ENCODE results near the gene CDH4. TPM values are rescaled to one million over a fixed set of nuclear protein-coding genes. Genes with fewer than 3 reads are reported as not detected.

CDH4 gene
- total RNA-seq, 1 experiment from 2014 or later: not detected

DNA sequence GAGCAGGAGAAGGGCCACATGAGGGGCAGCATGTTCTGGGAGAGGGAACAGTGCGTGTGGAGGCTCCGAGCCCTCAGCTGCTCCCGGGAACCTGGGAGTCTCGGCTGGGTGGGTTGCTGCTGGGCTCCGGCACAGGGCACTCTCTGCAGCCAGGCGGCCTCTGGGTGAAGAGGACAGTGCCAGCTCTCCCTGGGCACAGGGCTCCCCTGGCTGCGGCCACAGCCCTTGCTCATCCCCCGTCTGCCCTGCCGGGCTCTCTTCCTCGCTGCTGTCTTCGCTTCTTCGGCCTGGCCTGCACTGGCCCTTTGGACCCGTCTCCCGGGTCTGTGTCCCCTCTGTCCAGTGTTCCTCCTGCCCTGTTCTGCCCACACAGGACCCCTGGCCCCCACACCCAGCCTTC lies 48.2 kb downstream of the CDH4 start:
- in situ Hi-C loops (cut with HindIII; ENCODE audit: low pct_unique_long_range_greater_than_20kb, low sequenced_read_pairs): no loop called here
- TF ChIP-seq, protein P1, sequence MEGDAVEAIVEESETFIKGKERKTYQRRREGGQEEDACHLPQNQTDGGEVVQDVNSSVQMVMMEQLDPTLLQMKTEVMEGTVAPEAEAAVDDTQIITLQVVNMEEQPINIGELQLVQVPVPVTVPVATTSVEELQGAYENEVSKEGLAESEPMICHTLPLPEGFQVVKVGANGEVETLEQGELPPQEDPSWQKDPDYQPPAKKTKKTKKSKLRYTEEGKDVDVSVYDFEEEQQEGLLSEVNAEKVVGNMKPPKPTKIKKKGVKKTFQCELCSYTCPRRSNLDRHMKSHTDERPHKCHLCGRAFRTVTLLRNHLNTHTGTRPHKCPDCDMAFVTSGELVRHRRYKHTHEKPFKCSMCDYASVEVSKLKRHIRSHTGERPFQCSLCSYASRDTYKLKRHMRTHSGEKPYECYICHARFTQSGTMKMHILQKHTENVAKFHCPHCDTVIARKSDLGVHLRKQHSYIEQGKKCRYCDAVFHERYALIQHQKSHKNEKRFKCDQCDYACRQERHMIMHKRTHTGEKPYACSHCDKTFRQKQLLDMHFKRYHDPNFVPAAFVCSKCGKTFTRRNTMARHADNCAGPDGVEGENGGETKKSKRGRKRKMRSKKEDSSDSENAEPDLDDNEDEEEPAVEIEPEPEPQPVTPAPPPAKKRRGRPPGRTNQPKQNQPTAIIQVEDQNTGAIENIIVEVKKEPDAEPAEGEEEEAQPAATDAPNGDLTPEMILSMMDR (IDR thresholded peaks at IDR 0.05): no peak
- TF ChIP-seq TCF7L2 (IDR thresholded peaks at IDR 0.05; ENCODE audit: low read depth, low read length) (no peak), SIN3A (IDR thresholded peaks at IDR 0.05; ENCODE audit: borderline replicate concordance, insufficient read depth, low read depth, low read length) (no peak), POLR2AphosphoS5 (IDR thresholded peaks at IDR 0.05; ENCODE audit: low read depth, low read length) (no peak)
- TF ChIP-seq, protein P2, sequence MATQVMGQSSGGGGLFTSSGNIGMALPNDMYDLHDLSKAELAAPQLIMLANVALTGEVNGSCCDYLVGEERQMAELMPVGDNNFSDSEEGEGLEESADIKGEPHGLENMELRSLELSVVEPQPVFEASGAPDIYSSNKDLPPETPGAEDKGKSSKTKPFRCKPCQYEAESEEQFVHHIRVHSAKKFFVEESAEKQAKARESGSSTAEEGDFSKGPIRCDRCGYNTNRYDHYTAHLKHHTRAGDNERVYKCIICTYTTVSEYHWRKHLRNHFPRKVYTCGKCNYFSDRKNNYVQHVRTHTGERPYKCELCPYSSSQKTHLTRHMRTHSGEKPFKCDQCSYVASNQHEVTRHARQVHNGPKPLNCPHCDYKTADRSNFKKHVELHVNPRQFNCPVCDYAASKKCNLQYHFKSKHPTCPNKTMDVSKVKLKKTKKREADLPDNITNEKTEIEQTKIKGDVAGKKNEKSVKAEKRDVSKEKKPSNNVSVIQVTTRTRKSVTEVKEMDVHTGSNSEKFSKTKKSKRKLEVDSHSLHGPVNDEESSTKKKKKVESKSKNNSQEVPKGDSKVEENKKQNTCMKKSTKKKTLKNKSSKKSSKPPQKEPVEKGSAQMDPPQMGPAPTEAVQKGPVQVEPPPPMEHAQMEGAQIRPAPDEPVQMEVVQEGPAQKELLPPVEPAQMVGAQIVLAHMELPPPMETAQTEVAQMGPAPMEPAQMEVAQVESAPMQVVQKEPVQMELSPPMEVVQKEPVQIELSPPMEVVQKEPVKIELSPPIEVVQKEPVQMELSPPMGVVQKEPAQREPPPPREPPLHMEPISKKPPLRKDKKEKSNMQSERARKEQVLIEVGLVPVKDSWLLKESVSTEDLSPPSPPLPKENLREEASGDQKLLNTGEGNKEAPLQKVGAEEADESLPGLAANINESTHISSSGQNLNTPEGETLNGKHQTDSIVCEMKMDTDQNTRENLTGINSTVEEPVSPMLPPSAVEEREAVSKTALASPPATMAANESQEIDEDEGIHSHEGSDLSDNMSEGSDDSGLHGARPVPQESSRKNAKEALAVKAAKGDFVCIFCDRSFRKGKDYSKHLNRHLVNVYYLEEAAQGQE (IDR thresholded peaks at IDR 0.05; ENCODE audit: insufficient read depth in 1 of 2, low read depth in 2 of 2, low read length in 1 of 2): no peak
- Histone ChIP-seq H3K9me3 (ENCODE audit: control insufficient read depth, insufficient read depth, low read depth, low read length) (no peaks in the 10 kb centered on the region), H3K27me3 (ENCODE audit: control insufficient read depth, insufficient read depth, low read length) (no peaks in the 10 kb centered on the region), H3K4me3 (ENCODE audit: low read depth in 2 of 2, low read length in 2 of 2) (no peak overlapping the region), H3K36me3 (ENCODE audit: control insufficient read depth, insufficient read depth, low read length) (no peaks in the 10 kb centered on the region), H3K27ac (ENCODE audit: low read length) (no peak overlapping the region), H3K4me1 (ENCODE audit: control insufficient read depth, insufficient read depth, low read length) (no peaks in the 10 kb centered on the region)
- CTCF ChIA-PET: no interaction called here
- ATAC-seq (no peak), DNase-seq (ENCODE audit: low read depth, low spot score) (no peak)
- BruUV-seq (replicated peaks): no TSS peak
- intact Hi-C loops (cut with micrococcal nuclease; ENCODE audit: unreplicated experiment): no loop called here
- POLR2A ChIA-PET: no interaction called here

DNA sequence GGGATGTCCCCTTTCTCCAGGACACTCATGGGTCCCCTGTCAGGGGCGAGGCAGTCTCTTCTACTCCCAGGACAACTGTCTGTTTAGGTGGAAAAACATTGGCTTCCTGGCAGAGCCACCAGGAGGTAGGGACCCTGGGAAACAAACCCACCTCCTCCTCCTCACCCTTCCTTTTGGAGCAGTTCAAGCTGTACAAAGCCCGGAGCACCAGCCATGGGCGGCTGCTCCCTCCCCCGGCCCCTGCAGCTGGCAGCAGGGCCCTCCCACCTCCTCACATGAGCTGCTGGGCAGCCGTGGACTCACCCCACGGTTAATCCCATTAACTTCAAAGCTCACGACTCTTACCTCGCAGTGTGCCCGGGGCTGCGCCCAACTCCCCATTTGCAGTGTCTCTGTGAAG lies 48.6 kb downstream of the CDH4 start:
- ChIA-PET POLR2A (no interaction called here), CTCF (no interaction called here)
- no peak overlapping the region for H3K27ac ChIP-seq (ENCODE audit: low read length)
- TF ChIP-seq, protein P2 (IDR thresholded peaks at IDR 0.05; ENCODE audit: insufficient read depth in 1 of 2, low read depth in 2 of 2, low read length in 1 of 2): no peak
- no peak for TF ChIP-seq SIN3A (IDR thresholded peaks at IDR 0.05; ENCODE audit: borderline replicate concordance, insufficient read depth, low read depth, low read length)
- TF ChIP-seq, protein P1 (IDR thresholded peaks at IDR 0.05): no peak
- TF ChIP-seq TCF7L2 (IDR thresholded peaks at IDR 0.05; ENCODE audit: low read depth, low read length): no peak
- no peak for TF ChIP-seq POLR2AphosphoS5 (IDR thresholded peaks at IDR 0.05; ENCODE audit: low read depth, low read length)
- H3K9me3 ChIP-seq (ENCODE audit: control insufficient read depth, insufficient read depth, low read depth, low read length): no peaks in the 10 kb centered on the region
- intact Hi-C loops (cut with micrococcal nuclease; ENCODE audit: unreplicated experiment): no loop called here
- ATAC-seq (no peak), DNase-seq (ENCODE audit: low read depth, low spot score) (no peak)
- no peaks in the 10 kb centered on the region for H3K4me1 ChIP-seq (ENCODE audit: control insufficient read depth, insufficient read depth, low read length)
- H3K27me3 ChIP-seq (ENCODE audit: control insufficient read depth, insufficient read depth, low read length): no peaks in the 10 kb centered on the region
- no peaks in the 10 kb centered on the region for H3K36me3 ChIP-seq (ENCODE audit: control insufficient read depth, insufficient read depth, low read length)
- BruUV-seq (replicated peaks): no TSS peak
- in situ Hi-C loops (cut with HindIII; ENCODE audit: low pct_unique_long_range_greater_than_20kb, low sequenced_read_pairs): no loop called here
- no peak overlapping the region for H3K4me3 ChIP-seq (ENCODE audit: low read depth in 2 of 2, low read length in 2 of 2)
